SH-SY5Y (cell line): ENCODE measurements around the gene FBLN2.

Experiments used
- GATA2 ChIP-seq: IDR thresholded peaks from 2 replicates; pipeline ENCODE4 v1.6.1; 2011; ENCODE audit warnings: mild to moderate bottlenecking, low read depth, low read length
- GATA3 ChIP-seq: IDR thresholded peaks from 2 replicates; pipeline ENCODE4 v1.6.1; 2011; ENCODE audit warnings: low read depth, mild to moderate bottlenecking, low read length, moderate library complexity

DNA sequence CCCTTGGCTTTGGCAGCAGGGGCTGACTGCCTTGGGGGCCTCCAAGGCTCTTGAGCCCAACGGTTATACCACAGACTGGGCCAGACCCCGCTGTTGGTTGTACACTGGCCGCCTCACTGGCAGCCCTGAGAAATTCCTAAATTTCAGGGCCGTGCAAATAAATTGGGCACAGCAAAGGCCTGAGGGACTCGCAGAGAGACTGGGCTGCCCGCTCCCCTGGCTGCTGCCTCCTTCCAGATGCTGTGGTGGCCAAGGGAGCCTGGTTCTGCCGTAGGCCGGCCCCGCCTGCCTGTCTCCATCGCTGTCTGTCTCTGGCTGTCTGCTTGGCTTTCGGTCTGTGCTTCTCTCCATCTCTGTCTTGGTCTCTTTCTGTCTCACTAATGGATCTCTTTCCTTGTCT is 9.0 kb downstream of the FBLN2 start:
- TF ChIP-seq GATA2: no peak
- TF ChIP-seq GATA3: no peak
